ENCODE data around the gene PAQR9. TPM values are rescaled to one million over a fixed set of nuclear protein-coding genes. Genes with fewer than 3 reads are reported as not detected.

PAQR9 gene
- total and polyA plus RNA-seq, 2 of the 13 experiments (the other 11 are each of a cell fraction or from before 2014, with no cell fraction given): 3.7 to 10.3 TPM

GRCh38 chr3:142962175-142962519 is 1.3 kb downstream of the PAQR9 start (continued):
- TF ChIP-seq, protein P1, sequence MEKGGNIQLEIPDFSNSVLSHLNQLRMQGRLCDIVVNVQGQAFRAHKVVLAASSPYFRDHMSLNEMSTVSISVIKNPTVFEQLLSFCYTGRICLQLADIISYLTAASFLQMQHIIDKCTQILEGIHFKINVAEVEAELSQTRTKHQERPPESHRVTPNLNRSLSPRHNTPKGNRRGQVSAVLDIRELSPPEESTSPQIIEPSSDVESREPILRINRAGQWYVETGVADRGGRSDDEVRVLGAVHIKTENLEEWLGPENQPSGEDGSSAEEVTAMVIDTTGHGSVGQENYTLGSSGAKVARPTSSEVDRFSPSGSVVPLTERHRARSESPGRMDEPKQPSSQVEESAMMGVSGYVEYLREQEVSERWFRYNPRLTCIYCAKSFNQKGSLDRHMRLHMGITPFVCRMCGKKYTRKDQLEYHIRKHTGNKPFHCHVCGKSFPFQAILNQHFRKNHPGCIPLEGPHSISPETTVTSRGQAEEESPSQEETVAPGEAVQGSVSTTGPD (CRISPR knock-in tag; IDR thresholded peaks at IDR 0.05): no peak
- TF ChIP-seq ZNF724P (CRISPR knock-in tag; IDR thresholded peaks at IDR 0.05; ENCODE audit: borderline replicate concordance): 0 out of 2 replicates have a peak, but pooled peaks have one; percentile 8
- TF ChIP-seq HMGXB4 (CRISPR knock-in tag; IDR thresholded peaks at IDR 0.05; ENCODE audit: borderline replicate concordance in 1 of 2, low read depth in 1 of 2): peak in 1 of 2 experiments; percentile 52; a peak in 2 of 4 replicates
- no peak for TF ChIP-seq ZNF121 (CRISPR knock-in tag; IDR thresholded peaks at IDR 0.05)
- TF ChIP-seq JUNB (CRISPR knock-in tag; IDR thresholded peaks at IDR 0.05; ENCODE audit: borderline replicate concordance): no peak
- TF ChIP-seq, protein P2, sequence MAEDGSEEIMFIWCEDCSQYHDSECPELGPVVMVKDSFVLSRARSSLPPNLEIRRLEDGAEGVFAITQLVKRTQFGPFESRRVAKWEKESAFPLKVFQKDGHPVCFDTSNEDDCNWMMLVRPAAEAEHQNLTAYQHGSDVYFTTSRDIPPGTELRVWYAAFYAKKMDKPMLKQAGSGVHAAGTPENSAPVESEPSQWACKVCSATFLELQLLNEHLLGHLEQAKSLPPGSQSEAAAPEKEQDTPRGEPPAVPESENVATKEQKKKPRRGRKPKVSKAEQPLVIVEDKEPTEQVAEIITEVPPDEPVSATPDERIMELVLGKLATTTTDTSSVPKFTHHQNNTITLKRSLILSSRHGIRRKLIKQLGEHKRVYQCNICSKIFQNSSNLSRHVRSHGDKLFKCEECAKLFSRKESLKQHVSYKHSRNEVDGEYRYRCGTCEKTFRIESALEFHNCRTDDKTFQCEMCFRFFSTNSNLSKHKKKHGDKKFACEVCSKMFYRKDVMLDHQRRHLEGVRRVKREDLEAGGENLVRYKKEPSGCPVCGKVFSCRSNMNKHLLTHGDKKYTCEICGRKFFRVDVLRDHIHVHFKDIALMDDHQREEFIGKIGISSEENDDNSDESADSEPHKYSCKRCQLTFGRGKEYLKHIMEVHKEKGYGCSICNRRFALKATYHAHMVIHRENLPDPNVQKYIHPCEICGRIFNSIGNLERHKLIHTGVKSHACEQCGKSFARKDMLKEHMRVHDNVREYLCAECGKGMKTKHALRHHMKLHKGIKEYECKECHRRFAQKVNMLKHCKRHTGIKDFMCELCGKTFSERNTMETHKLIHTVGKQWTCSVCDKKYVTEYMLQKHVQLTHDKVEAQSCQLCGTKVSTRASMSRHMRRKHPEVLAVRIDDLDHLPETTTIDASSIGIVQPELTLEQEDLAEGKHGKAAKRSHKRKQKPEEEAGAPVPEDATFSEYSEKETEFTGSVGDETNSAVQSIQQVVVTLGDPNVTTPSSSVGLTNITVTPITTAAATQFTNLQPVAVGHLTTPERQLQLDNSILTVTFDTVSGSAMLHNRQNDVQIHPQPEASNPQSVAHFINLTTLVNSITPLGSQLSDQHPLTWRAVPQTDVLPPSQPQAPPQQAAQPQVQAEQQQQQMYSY (CRISPR knock-in tag; IDR thresholded peaks at IDR 0.05): no peak
- 0 out of 2 replicates have a peak, but pooled peaks have one; percentile 58 for TF ChIP-seq ZNF570 (CRISPR knock-in tag; IDR thresholded peaks at IDR 0.05; ENCODE audit: borderline replicate concordance)
- TF ChIP-seq ATF7-NPFF (CRISPR knock-in tag; IDR thresholded peaks at IDR 0.05; ENCODE audit: low read depth): no peak
- TF ChIP-seq ZNF775 (CRISPR knock-in tag; IDR thresholded peaks at IDR 0.05; ENCODE audit: borderline replicate concordance): peak; percentile 17; the same call in 1 of the 2 replicates
- TF ChIP-seq SP5 (CRISPR knock-in tag; IDR thresholded peaks at IDR 0.05; ENCODE audit: borderline replicate concordance, low read depth): no peak
- peak; percentile 17 for TF ChIP-seq ZNF18 (CRISPR knock-in tag; IDR thresholded peaks at IDR 0.05; ENCODE audit: insufficient replicate concordance)
- no peak for TF ChIP-seq MIER3 (CRISPR knock-in tag; IDR thresholded peaks at IDR 0.05; ENCODE audit: borderline replicate concordance)
- no peak for TF ChIP-seq XRCC5 (optimal IDR thresholded peaks at IDR 0.05; ENCODE audit: low read length)
- TF ChIP-seq ZNF737 (CRISPR knock-in tag; IDR thresholded peaks at IDR 0.05; ENCODE audit: borderline replicate concordance): no peak
- TF ChIP-seq, protein P3, sequence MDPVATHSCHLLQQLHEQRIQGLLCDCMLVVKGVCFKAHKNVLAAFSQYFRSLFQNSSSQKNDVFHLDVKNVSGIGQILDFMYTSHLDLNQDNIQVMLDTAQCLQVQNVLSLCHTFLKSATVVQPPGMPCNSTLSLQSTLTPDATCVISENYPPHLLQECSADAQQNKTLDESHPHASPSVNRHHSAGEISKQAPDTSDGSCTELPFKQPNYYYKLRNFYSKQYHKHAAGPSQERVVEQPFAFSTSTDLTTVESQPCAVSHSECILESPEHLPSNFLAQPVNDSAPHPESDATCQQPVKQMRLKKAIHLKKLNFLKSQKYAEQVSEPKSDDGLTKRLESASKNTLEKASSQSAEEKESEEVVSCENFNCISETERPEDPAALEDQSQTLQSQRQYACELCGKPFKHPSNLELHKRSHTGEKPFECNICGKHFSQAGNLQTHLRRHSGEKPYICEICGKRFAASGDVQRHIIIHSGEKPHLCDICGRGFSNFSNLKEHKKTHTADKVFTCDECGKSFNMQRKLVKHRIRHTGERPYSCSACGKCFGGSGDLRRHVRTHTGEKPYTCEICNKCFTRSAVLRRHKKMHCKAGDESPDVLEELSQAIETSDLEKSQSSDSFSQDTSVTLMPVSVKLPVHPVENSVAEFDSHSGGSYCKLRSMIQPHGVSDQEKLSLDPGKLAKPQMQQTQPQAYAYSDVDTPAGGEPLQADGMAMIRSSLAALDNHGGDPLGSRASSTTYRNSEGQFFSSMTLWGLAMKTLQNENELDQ (CRISPR knock-in tag; IDR thresholded peaks at IDR 0.05; ENCODE audit: borderline replicate concordance): no peak
- TF ChIP-seq FOXA1 (IDR thresholded peaks at IDR 0.05): no peak
- TF ChIP-seq FOXA1 (CRISPR knock-in tag; IDR thresholded peaks at IDR 0.05): no peak
- TF ChIP-seq ZNF703 (CRISPR knock-in tag; IDR thresholded peaks at IDR 0.05; ENCODE audit: borderline replicate concordance): no peak
